GM19397 (cell line): Measurements from ENCODE around the gene CFAP99.
A peak's percentile ranks its signal among the peaks of the same experiment; 100 is the strongest.

Experiments
- ATAC-seq: cut with Tn5 transposase; IDR thresholded peaks from one replicate; pipeline ENCODE4 v1.9.1; 2021; ENCODE audit warnings: mild to moderate bottlenecking, moderate library complexity; ENCODE audit not compliant: unreplicated experiment

The CFAP99 gene

DNA sequence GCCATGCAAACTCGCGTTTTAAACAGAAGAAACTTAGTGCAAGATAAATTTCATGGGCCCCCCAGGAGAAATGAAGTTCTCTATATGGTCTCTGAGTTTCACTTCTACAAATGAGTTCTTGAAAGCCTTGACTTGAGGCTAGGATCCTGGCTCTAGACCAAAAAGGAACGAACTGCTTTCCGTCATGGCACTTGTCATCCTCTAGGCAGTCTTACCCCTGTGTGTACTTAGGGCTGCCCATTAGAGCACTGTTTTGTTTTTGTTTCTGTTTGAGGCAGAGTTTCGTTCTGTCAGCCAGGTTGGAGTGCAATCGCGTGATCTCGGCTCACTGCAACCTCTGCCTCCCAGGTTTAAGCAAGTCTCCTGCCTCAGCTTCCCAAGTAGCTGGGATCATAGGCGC lies 79.2 kb downstream of the CFAP99 start:
- peak; percentile 69 for ATAC-seq

DNA sequence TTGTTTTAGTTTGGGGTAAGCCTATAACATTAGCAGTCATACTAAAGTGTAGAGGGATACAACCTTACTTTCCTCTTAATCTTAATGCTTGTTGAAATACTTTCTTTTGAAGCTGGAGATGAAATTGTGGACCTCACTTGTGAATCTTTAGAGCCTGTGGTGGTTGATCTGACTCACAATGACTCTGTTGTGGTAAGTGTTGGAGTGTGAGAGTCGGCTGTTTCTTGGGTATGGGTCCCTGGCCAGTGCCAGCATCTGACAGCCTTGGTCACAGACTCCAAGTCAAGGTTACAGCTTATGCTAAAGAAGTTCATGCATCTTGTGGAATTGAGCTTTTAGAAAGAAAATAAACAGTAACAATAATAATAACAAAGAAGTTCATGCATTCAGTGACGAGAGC lies 81.8 kb downstream of the CFAP99 start:
- no peak for ATAC-seq

DNA sequence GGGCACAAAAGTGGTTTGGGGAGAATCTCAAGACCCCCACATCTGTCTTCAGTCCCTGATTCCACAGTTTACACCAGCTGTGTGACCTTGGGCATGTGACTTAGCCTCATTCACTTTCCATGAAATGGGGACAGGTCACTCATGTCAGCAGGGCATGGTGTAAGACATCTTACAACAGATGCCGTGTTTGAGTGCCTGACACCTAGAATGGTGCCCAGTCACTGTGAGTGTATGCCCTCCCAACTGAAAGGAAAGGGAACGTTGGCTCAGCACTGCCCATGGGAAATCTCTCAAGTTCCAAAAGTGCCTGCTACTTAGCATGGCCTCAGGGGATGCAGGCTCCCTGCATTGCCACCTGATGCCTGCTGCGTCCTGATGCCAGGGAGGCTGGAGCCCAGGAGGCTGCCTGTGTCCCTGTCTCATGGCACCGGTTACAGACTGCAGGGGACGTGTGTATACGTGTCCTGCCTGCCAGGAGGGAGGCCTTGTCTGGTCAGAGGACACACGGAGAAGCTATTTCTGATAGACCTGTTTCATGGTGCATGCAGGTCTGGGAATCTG lies 82.4 kb downstream of the CFAP99 start:
- no peak for ATAC-seq

DNA sequence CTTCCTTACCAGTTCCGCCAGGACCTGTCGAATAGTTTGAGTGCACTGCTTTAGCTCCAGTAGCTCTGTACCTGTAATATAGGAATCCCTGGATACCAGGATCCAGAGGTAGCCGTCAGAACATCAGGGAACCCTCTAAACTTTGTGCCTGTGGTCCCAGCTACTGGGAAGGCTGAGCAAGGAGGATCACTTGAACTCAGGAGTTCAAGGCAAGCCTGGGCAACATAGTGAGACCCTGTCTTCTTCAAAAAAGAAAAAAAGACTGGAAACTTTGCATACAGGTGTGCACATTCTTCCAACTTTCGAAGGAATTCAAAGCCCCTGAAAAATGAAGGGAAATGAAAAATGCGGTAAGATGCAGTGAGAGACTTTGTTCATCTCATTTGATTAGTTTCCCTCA lies 85.1 kb downstream of the CFAP99 start:
- no peak for ATAC-seq

DNA sequence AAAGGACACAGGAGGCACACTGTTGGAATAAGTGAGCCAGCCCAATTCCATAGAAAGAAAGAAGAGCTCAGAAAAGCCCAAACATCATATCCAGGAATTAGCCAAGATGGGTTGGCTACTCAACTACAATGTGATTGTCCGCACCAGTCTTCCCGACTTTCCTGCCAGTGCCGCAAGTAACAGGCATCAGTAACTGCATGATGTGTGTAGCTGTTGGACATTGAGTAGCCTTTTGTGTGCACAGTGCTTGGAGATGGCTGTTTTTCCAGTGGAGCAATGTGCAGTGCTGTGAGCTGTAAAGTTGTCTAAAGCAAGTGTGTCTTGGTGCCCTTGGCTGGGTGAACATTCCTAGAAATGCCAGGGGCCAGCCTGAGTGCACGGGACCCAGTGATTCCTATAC lies 88.5 kb downstream of the CFAP99 start:
- no peak for ATAC-seq

DNA sequence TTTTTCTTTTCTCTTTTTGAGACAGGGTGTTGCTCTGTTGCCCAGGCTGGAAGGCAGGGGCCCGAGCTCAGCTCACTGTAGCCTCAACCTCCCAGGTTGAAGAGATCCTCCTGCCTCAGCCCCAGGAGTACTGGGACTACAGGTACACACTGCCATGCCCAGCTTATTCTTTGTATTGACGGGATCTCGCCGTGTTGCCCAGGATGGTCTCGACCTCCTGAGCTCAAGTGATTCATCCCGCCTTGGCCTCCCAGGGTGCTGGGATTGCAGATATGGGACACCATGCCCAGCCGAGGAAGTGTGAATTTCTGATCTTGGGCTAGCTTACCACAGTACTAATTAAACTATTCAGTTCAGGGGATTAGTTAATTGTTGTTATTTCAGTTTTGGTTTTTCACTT lies 89.1 kb downstream of the CFAP99 start:
- ATAC-seq, result no peak

DNA sequence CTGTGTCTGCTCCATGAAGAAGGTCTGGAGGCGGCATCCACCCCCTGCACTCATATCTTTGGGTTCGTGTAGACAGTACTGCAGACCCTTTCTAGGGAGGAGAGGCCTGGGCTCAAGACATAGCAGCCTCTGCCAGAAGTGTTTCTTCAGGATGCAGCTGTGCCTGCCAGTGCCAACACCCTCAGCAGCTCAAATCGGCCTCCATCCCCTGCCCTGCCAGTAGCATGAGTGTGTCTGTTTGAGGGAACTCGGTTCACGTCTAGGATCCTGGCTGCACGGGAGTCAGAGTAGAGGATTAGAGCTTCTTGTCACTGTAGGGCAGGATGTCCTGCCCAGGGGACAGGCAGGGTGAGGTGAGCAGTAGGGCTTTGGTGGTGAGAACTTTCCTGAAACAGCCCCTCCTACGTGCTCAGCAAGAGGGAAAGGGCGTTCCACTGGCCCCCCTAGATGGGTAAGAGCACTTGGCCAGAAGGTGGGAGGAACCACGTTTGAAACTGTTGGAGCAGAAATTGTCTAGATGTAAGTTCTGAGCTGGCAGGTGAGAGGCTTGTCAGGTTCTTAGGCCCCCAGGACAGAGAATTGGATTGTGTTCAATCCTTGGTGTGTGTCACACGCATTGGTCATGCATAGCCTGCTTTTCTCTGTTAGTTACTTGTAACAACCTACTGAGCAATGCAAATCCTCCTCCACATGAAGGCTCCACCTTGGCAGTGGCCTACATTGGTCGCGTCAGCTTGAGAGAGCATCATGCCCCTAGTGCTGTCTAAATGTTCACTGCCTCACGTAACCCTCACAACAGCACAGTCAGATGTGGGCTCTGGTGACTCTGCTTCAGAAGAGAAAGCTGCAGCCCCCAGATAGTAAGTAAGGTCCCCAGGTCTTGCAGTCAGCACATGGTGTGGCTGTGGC lies 91.8 kb downstream of the CFAP99 start:
- no peak for ATAC-seq

DNA sequence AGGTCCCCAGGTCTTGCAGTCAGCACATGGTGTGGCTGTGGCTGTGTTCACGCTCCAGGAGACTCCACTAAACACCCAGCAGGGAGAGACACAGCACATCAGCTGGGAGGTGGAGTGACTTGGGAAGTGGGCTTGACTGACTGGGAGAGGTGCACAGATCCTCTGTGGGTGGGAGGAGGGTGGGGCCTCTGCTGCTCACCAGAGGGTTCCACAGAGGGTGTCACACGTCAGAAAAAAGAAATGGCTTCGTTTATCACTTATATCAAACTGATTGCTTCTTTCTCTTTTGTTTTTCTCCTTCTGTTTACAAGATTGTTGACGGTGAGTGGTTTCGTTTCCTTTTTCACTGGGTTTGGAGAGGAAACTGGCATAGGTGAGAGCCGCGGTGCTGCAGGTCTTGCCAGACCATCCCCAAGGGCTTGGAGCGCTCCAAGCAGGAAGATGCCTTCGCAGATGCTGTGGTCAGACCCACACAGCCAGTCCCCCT lies 92.9 kb downstream of the CFAP99 start:
- no peak for ATAC-seq
